Measurements from ENCODE around the gene APOBR.
"Not testable (repeated sequence)": the region's sequence is repeated elsewhere in the genome, so short reads cannot be mapped to it uniquely, and the experiment has no call there.

The APOBR gene

GRCh38 chr16:28527100-28527785 is 32.8 kb downstream of the APOBR start:
- not testable (repeated sequence) for DNase-seq

GRCh38 chr16:28527985-28528384 is 33.5 kb downstream of the APOBR start:
- no peak for DNase-seq

- DNase-seq = no peak
Measured at GRCh38 chr16:28528463-28528867, 34.0 kb downstream of the APOBR start.

GRCh38 chr16:28529124-28529523 is 34.7 kb downstream of the APOBR start:
- DNase-seq = no peak

- no peak for DNase-seq
Measured at GRCh38 chr16:28531777-28532744, 37.6 kb downstream of the APOBR start.

- DNase-seq = no peak
Measured at GRCh38 chr16:28532940-28533647, 38.7 kb downstream of the APOBR start.

- no peak for DNase-seq
Measured at GRCh38 chr16:28534542-28535373, 40.3 kb downstream of the APOBR start.

- no peak for DNase-seq
Measured at GRCh38 chr16:28537076-28537475, 42.6 kb downstream of the APOBR start.

- no peak for DNase-seq
Measured at GRCh38 chr16:28537964-28538732, 43.7 kb downstream of the APOBR start.

- DNase-seq = no peak
Measured at GRCh38 chr16:28538733-28539596, 44.5 kb downstream of the APOBR start, which contains the start of gene NUPR1. Gene NUPR1, minus strand, starts transcription at chr16:28538974. Its CDS starts 67 bp downstream, at chr16:28538907.

- DNase-seq = no peak
Measured at GRCh38 chr16:28540346-28540745, 45.9 kb downstream of the APOBR start.

GRCh38 chr16:28542646-28543045 is 48.2 kb downstream of the APOBR start:
- no peak for DNase-seq

GRCh38 chr16:28543072-28543471 is 48.6 kb downstream of the APOBR start:
- no peak for DNase-seq

- DNase-seq = no peak
Measured at GRCh38 chr16:28544998-28545397, 50.6 kb downstream of the APOBR start.

GRCh38 chr16:28545964-28546363 is 51.5 kb downstream of the APOBR start:
- not testable (repeated sequence) for DNase-seq

- DNase-seq = no peak
Measured at GRCh38 chr16:28546626-28547025, 52.2 kb downstream of the APOBR start.

GRCh38 chr16:28548306-28548802 is 53.9 kb downstream of the APOBR start:
- no peak for DNase-seq

All from activated naive CD4-positive, alpha-beta T cell treated with anti-CD3 and anti-CD28 coated beads, Interleukin-2, amount 50 U/mL, for 16 hours (primary cell).